ENCODE measurements around the gene PTCSC3.

PTCSC3 gene

GRCh38 chr14:36212577-36212976, 36.1 kb upstream of the PTCSC3 start:
- H3K27me3 ChIP-seq (ENCODE audit: insufficient read depth, low read depth, severe bottlenecking), result peaks cover 85% of the 10 kb centered on the region

DNA sequence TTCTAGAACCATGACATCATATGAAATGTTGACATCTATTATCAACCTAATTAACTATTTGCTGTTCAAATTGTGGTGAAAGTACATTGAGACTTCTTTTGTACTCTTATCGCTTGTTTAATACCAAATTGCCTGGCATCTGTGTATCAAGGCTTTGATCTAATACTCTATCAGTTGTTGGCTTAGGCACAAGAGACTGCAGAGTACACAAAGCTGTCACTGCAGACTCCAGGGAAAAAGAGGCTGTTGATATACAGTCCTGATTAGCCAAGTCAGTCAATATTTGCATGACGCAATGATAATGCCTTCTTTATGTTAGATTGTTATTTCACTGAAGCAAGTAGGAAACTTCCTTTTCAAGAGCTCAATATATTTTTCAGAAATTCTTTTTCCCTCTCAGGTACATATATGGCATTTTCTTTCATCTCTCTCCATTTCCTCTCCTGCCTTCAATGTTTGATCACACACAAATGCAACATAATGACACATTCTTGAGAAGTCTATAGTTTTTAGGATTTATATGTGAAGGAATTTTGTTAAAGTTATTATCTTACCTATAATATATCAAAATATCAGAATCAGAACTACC, 32.3 kb upstream of the PTCSC3 start:
- TF ChIP-seq, protein P1, sequence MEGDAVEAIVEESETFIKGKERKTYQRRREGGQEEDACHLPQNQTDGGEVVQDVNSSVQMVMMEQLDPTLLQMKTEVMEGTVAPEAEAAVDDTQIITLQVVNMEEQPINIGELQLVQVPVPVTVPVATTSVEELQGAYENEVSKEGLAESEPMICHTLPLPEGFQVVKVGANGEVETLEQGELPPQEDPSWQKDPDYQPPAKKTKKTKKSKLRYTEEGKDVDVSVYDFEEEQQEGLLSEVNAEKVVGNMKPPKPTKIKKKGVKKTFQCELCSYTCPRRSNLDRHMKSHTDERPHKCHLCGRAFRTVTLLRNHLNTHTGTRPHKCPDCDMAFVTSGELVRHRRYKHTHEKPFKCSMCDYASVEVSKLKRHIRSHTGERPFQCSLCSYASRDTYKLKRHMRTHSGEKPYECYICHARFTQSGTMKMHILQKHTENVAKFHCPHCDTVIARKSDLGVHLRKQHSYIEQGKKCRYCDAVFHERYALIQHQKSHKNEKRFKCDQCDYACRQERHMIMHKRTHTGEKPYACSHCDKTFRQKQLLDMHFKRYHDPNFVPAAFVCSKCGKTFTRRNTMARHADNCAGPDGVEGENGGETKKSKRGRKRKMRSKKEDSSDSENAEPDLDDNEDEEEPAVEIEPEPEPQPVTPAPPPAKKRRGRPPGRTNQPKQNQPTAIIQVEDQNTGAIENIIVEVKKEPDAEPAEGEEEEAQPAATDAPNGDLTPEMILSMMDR (IDR thresholded peaks at IDR 0.05; ENCODE audit: low read depth, low read length), result no peak
- peaks cover 74% of the 10 kb centered on the region for H3K27me3 ChIP-seq (ENCODE audit: insufficient read depth, low read depth, severe bottlenecking)
- H3K36me3 ChIP-seq, result no peaks in the 10 kb centered on the region
- no peaks in the 10 kb centered on the region for H3K9me3 ChIP-seq (ENCODE audit: severe bottlenecking)
- DNase-seq, result no peak
- no peak overlapping the region for H3K27ac ChIP-seq
- no peak overlapping the region for H3K4me3 ChIP-seq (ENCODE audit: low read depth, low read length)

More at GRCh38 chr14:36212577-36212976, 36.1 kb upstream of the PTCSC3 start:
- Histone ChIP-seq H3K4me3 (ENCODE audit: low read depth, low read length) (no peak overlapping the region), H3K36me3 (no peaks in the 10 kb centered on the region), H3K27ac (no peak overlapping the region), H3K9me3 (ENCODE audit: severe bottlenecking) (no peaks in the 10 kb centered on the region)
- TF ChIP-seq, protein P1 (IDR thresholded peaks at IDR 0.05; ENCODE audit: low read depth, low read length), result no peak
- no peak for DNase-seq

- no peak for DNase-seq
Measured at GRCh38 chr14:36207500-36207899, 31.0 kb upstream of the PTCSC3 start.

DNA sequence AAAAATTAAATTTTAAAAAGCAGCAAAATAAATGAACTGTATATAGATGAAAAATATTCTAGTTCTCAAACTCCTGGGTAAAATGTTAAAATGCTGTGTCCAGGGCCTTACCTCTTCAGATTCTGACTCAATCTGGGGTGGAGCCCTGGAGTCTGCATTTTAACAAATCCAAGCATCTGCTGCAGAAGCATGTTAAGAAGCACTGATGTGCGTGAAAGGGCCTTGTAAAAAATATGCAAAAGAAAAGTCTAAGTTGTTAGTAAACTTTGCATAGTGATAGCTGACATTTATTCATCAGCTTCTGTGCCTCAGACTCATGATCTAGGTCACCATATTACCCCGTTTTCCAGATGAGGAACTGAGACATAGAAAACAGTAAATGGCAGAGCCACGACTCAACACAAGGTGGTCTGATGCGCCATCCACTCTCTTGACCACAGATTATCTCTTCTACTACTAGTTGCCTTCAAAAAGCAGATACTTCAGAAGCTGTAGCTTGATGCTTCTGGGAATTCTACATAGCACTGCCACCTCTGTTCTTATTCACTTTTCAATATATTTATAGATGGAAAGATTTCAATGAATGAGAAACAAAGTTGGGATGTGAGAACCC, 28.0 kb upstream of the PTCSC3 start:
- TF ChIP-seq, protein P1 (IDR thresholded peaks at IDR 0.05; ENCODE audit: low read depth, low read length), result no peak
- no peak overlapping the region for H3K27ac ChIP-seq
- no peak overlapping the region for H3K4me3 ChIP-seq (ENCODE audit: low read depth, low read length)
- H3K9me3 ChIP-seq (ENCODE audit: severe bottlenecking), result no peaks in the 10 kb centered on the region
- H3K27me3 ChIP-seq (ENCODE audit: insufficient read depth, low read depth, severe bottlenecking), result peaks cover 72% of the 10 kb centered on the region
- no peak for DNase-seq
- no peaks in the 10 kb centered on the region for H3K36me3 ChIP-seq

More at GRCh38 chr14:36207500-36207899, 31.0 kb upstream of the PTCSC3 start:
- Histone ChIP-seq H3K36me3 (no peaks in the 10 kb centered on the region), H3K27ac (no peak overlapping the region), H3K4me3 (ENCODE audit: low read depth, low read length) (no peak overlapping the region), H3K9me3 (ENCODE audit: severe bottlenecking) (no peaks in the 10 kb centered on the region), H3K27me3 (ENCODE audit: insufficient read depth, low read depth, severe bottlenecking) (peaks cover 74% of the 10 kb centered on the region)
- TF ChIP-seq, protein P1 (IDR thresholded peaks at IDR 0.05; ENCODE audit: low read depth, low read length), result no peak

GRCh38 chr14:36198378-36198777, 21.9 kb upstream of the PTCSC3 start:
- H3K9me3 ChIP-seq (ENCODE audit: severe bottlenecking), result no peaks in the 10 kb centered on the region
- peaks cover 65% of the 10 kb centered on the region for H3K27me3 ChIP-seq (ENCODE audit: insufficient read depth, low read depth, severe bottlenecking)
- TF ChIP-seq, protein P1 (IDR thresholded peaks at IDR 0.05; ENCODE audit: low read depth, low read length), result no peak
- no peak for DNase-seq
- no peak overlapping the region for H3K4me3 ChIP-seq (ENCODE audit: low read depth, low read length)
- H3K27ac ChIP-seq, result no peak overlapping the region
- no peaks in the 10 kb centered on the region for H3K36me3 ChIP-seq

Data from WERI-Rb-1 (cell line).